Kidney epithelial cell (primary cell): Measurements from ENCODE around the gene CYP1A2. TPM values are rescaled to one million over a fixed set of nuclear protein-coding genes. Genes with fewer than 3 reads are reported as not detected.
"Not testable (repeated sequence)": the region's sequence is repeated elsewhere in the genome, so short reads cannot be mapped to it uniquely, and the experiment has no call there.

Experiments used
- DNase-seq: peaks from one replicate; pipeline ENCODE4 v3.0.0-alpha.2; 2010; ENCODE audit warnings: low read depth
- H3K27me3 ChIP-seq: 2 replicates; pipeline ENCODE4 v1.6.0; 2011; ENCODE audit warnings: low read length; ENCODE audit not compliant: control insufficient read depth, insufficient read depth
- H3K36me3 ChIP-seq: 2 replicates; pipeline ENCODE4 v1.5.1; 2011; ENCODE audit warnings: low read length; ENCODE audit not compliant: control insufficient read depth, insufficient read depth
- H3K4me3 ChIP-seq: 2 replicates; pipeline ENCODE4 v1.5.1; 2011; ENCODE audit warnings: low read depth, mild to moderate bottlenecking, control low read depth, low read length
- total RNA-seq: library from RNA; depleted of rRNA; stranded (reverse); fragments of >200 nt; gene quantifications from 2 replicates; pipeline ENCODE4 v1.2.3, GENCODE V29; 2015
- TF ChIP-seq, protein P1 (sequence below): IDR thresholded peaks from 2 replicates; pipeline ENCODE4 v1.5.1; 2011; ENCODE audit warnings: mild to moderate bottlenecking, moderate library complexity, low read length, control low read depth, inconsistent platforms; ENCODE audit not compliant: insufficient read depth, poor library complexity, severe bottlenecking

CYP1A2 gene
- total RNA-seq, 1 donor from 2014 or later = not detected

DNA sequence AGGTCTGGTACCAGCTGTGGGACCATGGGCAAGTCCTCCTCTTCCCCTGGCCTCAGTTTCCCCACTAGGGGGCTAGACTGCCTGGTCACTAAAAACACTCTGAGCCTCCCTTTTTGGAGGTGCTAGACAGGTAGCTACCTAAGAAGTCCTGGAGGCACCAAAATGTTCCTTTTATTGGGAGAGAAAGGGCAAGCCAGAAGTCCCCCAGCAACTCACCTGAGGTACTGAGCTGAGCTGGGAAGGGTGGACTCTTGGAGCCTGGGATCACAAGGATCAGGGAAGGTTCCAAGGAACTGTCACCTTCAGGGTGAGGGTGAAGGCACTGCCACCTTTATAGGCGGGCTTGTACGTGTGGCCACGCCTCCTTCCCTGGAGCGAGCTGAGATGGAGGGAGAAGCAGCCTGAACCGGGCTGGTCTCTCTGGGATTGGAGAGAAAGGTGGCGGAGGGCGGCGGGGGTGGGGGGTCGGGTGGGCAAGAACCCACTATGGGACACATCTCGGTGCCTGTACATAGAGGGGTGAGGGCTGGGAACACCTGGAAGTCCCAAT, 23.3 kb upstream of the CYP1A2 start, which contains the start of gene CYP1A1:
TSS of gene CYP1A1 (minus strand) at position 304 of the 550 bp plus-strand sequence. CDS start 2,431 bp downstream, outside the sequence.
- DNase-seq = no peak
- Histone ChIP-seq H3K4me3 (peak within 1 kb of the TSS; percentile 30), H3K36me3 (no peaks in the 10 kb centered on the region), H3K27me3 (peaks cover 32% of the 10 kb centered on the region)
- TF ChIP-seq, protein P1, sequence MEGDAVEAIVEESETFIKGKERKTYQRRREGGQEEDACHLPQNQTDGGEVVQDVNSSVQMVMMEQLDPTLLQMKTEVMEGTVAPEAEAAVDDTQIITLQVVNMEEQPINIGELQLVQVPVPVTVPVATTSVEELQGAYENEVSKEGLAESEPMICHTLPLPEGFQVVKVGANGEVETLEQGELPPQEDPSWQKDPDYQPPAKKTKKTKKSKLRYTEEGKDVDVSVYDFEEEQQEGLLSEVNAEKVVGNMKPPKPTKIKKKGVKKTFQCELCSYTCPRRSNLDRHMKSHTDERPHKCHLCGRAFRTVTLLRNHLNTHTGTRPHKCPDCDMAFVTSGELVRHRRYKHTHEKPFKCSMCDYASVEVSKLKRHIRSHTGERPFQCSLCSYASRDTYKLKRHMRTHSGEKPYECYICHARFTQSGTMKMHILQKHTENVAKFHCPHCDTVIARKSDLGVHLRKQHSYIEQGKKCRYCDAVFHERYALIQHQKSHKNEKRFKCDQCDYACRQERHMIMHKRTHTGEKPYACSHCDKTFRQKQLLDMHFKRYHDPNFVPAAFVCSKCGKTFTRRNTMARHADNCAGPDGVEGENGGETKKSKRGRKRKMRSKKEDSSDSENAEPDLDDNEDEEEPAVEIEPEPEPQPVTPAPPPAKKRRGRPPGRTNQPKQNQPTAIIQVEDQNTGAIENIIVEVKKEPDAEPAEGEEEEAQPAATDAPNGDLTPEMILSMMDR = no peak

DNA sequence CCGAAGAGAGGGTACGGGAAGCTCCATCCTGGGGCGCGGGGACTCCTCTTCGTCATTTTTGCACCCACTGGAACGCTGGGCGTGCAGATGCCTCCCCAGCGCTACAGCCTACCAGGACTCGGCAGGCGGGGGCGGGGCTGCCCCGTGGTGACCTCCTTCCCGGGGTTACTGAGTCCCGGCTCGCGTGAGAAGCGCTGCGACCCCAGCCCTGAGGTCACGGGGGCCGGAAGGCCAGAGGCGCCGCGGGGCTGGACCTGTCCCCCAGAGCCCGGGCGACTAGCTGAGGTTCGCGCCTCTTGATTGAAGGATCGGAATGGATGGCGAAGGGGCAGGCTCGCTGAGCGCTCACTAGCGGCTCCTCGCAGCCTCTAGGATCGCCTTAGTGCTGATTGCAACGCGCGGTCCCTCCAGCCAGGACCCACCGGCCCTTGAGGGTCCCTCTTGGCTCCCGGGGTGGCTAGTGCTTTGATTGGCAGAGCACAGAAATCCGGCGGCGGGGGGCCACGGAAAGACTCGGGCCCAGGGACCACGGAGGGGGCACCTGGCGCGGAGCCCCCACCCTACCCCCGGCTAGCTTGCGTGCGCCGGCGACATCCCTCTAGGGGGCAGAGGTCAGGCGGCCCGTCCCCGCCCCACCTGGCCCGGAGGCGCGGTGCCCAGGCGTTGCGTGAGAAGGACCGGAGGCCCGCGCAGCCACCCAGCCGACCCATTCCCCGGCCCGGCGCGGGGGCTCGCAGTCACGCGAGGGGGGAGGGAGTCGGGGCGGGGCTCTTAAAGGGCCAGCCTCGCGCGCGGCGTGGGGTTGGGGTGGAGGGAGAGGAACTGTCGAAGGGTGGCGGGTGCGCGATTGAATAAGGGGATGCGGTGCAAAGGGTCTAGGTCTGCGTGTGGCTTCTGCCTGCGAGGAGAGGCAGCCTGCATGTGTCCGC, 22.5 kb upstream of the CYP1A2 start:
- Histone ChIP-seq H3K27me3 (peaks cover 38% of the 10 kb centered on the region), H3K36me3 (no peaks in the 10 kb centered on the region), H3K4me3 (peak overlapping the region; percentile 30)
- TF ChIP-seq, protein P1 = no peak
- DNase-seq = no peak

DNA sequence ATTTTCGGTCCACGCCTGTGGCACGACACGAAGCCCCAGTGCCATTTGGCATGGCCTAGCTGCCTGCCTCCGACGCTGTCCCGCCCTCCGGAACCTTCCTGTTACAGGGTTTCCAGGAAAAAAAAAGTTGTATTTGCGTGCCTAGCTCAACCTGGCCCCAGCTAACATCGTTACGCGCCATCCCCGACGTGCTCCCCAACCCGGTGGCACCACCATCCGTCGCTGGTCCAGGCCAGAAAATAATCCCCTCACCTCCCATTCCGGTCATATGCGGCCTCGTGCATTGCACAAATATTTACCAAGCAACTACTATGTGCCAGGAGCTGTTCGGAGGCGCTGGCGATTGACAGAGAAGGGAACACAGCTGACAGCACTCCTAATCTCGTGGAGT, 21.9 kb upstream of the CYP1A2 start:
- no peak for DNase-seq
- H3K36me3 ChIP-seq = no peaks in the 10 kb centered on the region
- TF ChIP-seq, protein P1 = no peak
- peaks cover 43% of the 10 kb centered on the region for H3K27me3 ChIP-seq
- H3K4me3 ChIP-seq = peak overlapping the region; percentile 30

DNA sequence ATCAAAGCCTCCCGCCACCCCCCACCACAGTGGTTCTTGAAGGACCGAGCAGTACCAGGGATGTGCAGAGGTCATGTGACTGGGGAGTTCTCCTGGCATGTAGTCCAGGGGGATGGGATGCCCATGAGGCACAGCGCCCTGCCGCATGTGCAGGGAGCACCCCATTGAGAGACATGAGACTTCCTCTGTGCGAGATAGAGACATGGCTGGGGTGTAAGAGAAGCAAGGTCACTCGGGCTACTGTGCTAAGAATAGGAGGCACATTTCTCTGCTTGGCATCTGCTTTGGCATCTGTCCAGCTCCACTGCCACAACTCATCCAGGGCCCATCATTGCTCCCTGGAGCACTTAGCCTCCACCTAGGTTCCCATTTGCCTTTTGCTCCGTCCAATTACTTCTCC, 20.9 kb upstream of the CYP1A2 start:
- TF ChIP-seq, protein P1 = no peak
- Histone ChIP-seq H3K36me3 (no peaks in the 10 kb centered on the region), H3K4me3 (no peak overlapping the region), H3K27me3 (peaks cover 42% of the 10 kb centered on the region)
- DNase-seq = no peak

DNA sequence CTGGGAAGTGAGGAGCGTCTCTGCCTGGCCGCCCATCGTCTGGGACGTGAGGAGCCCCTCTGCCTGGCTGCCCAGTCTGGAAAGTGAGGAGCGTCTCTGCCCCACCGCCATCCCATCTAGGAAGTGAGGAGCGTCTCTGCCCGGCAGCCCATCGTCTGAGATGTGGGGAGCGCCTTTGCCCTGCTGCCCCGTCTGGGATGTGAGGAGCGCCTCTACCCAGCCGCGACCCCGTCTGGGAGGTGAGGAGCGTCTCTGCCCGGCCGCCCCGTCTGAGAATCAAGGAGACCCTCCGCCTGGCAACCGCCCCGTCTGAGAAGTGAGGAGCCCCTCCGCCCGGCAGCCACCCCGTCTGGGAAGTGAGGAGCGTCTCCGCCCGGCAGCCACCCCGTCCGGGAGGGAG, 19.9 kb upstream of the CYP1A2 start:
- not testable (repeated sequence) for H3K36me3 ChIP-seq, DNase-seq, H3K4me3 ChIP-seq
- H3K27me3 ChIP-seq = peaks cover 39% of the 10 kb centered on the region

DNA sequence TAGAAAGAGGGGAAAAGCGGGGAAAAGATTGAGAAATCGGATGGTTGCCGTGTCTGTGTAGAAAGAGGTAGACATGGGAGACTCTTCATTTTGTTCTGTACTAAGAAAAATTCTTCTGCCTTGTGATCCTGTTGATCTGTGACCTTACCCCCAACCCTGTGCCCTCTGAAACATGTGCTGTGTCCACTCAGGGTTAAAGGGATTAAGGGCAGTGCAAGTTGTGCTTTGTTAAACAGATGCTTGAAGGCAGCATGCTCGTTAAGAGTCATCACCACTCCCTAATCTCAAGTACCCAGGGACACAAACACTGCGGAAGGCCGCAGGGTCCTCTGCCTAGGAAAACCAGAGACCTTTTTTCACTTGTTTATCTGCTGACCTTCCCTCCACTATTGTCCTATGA, 19.3 kb upstream of the CYP1A2 start:
- not testable (repeated sequence) for H3K4me3 ChIP-seq, DNase-seq, H3K36me3 ChIP-seq
- peaks cover 38% of the 10 kb centered on the region for H3K27me3 ChIP-seq
